Measurements from ENCODE around the gene MTUS2. TPM values are rescaled to one million over a fixed set of nuclear protein-coding genes. Genes with fewer than 3 reads are reported as not detected.

Gene MTUS2
- total and polyA plus RNA-seq, 2 experiments from 2014 or later, result 0.27 to 0.38 TPM

GRCh38 chr13:29473166-29473565 is 653.0 kb downstream of the MTUS2 start:
- Mint-ChIP-seq H3K9me3 (no peaks in the 10 kb centered on the region), H3K4me3 (no peak overlapping the region), H3K4me1 (no peaks in the 10 kb centered on the region), H3K27me3 (ENCODE audit: insufficient read depth, low read depth, poor library complexity) (peaks cover 2% of the 10 kb centered on the region), H3K36me3 (ENCODE audit: low read depth) (no peaks in the 10 kb centered on the region), H3K27ac (no peak overlapping the region)
- no peak for ATAC-seq
- no peak overlapping the region for H3K27ac ChIP-seq (ENCODE audit: low read depth)
- H3K4me3 ChIP-seq, result no peak overlapping the region
- no peaks in the 10 kb centered on the region for H3K79me2 ChIP-seq (replicated peaks; ENCODE audit: insufficient read depth)
- H3F3A ChIP-seq (replicated peaks; ENCODE audit: low read depth), result no peaks in the 10 kb centered on the region
- no peak for DNase-seq (ENCODE audit: low spot score)
- no peaks in the 10 kb centered on the region for H3K27me3 ChIP-seq (ENCODE audit: insufficient read depth)
- no peak overlapping the region for H3K4me2 ChIP-seq
- H3K36me3 ChIP-seq (ENCODE audit: insufficient read depth), result no peaks in the 10 kb centered on the region
- TF ChIP-seq EZH2phosphoT487 (IDR thresholded peaks at IDR 0.05; ENCODE audit: unreplicated experiment) (no peak), ZNF462 (CRISPR knock-in tag; IDR thresholded peaks at IDR 0.05) (no peak), CREB1 (CRISPR knock-in tag; IDR thresholded peaks at IDR 0.05; ENCODE audit: low read depth) (no peak), ZNF114 (CRISPR knock-in tag; IDR thresholded peaks at IDR 0.05) (no peak), CTCF (conservative IDR thresholded peaks at IDR 0.05; ENCODE audit: low read depth in 2 of 2) (no peak), STAT1 (IDR thresholded peaks at IDR 0.05; ENCODE audit: unreplicated experiment) (no peak), ETS1 (IDR thresholded peaks at IDR 0.05) (no peak), NANOG (IDR thresholded peaks at IDR 0.05; ENCODE audit: borderline replicate concordance) (no peak), REST (IDR thresholded peaks at IDR 0.05; ENCODE audit: unreplicated experiment) (no peak), JUNB (IDR thresholded peaks at IDR 0.05; ENCODE audit: unreplicated experiment) (no peak), POLR2AphosphoS5 (IDR thresholded peaks at IDR 0.05; ENCODE audit: low read depth) (no peak), ZNF331 (CRISPR knock-in tag; IDR thresholded peaks at IDR 0.05; ENCODE audit: low read depth) (no peak), EZH2 (IDR thresholded peaks at IDR 0.05; ENCODE audit: low read depth, unreplicated experiment) (no peak)
- H3K9me2 ChIP-seq (ENCODE audit: insufficient read depth), result no peaks in the 10 kb centered on the region
- no peak overlapping the region for H2AFZ ChIP-seq
- no peaks in the 10 kb centered on the region for H3K4me1 ChIP-seq (ENCODE audit: insufficient read depth)
- no peaks in the 10 kb centered on the region for H4K20me1 ChIP-seq (replicated peaks; ENCODE audit: insufficient read depth)
